ENCODE data around the gene GPC6.
"Not testable (repeated sequence)": the region's sequence is repeated elsewhere in the genome, so short reads cannot be mapped to it uniquely, and the experiment has no call there.

Gene GPC6

GRCh38 chr13:94291631-94292322 lies 1065.2 kb downstream of the GPC6 start:
- DNase-seq = no peak

GRCh38 chr13:94292323-94292640 lies 1065.7 kb downstream of the GPC6 start:
- no peak for DNase-seq

- no peak for DNase-seq
These were observed 1069.9 kb downstream of the GPC6 start for GRCh38 chr13:94296471-94296870.

- DNase-seq = no peak
These were observed 1071.7 kb downstream of the GPC6 start for GRCh38 chr13:94298346-94298745.

- DNase-seq = no peak
These were observed 1073.8 kb downstream of the GPC6 start for GRCh38 chr13:94300401-94300800.

GRCh38 chr13:94301487-94301886 lies 1074.9 kb downstream of the GPC6 start:
- no peak for DNase-seq

- DNase-seq = not testable (repeated sequence)
These were observed 1076.4 kb downstream of the GPC6 start for GRCh38 chr13:94302847-94303565.

- DNase-seq = no peak
These were observed 1077.1 kb downstream of the GPC6 start for GRCh38 chr13:94303644-94304174.

- DNase-seq = no peak
These were observed 1078.4 kb downstream of the GPC6 start for GRCh38 chr13:94305033-94305432.

- DNase-seq = no peak
These were observed 1078.9 kb downstream of the GPC6 start for GRCh38 chr13:94305463-94305862.

- no peak for DNase-seq
These were observed 1079.3 kb downstream of the GPC6 start for GRCh38 chr13:94305934-94306333.

- no peak for DNase-seq
These were observed 1082.2 kb downstream of the GPC6 start for GRCh38 chr13:94308832-94309231.

GRCh38 chr13:94309576-94309975 lies 1083.0 kb downstream of the GPC6 start:
- DNase-seq = no peak

GRCh38 chr13:94309997-94310855 lies 1083.6 kb downstream of the GPC6 start:
- DNase-seq = no peak

- DNase-seq = no peak
These were observed 1085.3 kb downstream of the GPC6 start for GRCh38 chr13:94311893-94312292.

- DNase-seq = peak; percentile 20
These were observed 1086.1 kb downstream of the GPC6 start for GRCh38 chr13:94312511-94313216.

GRCh38 chr13:94313321-94313910 lies 1086.8 kb downstream of the GPC6 start:
- no peak for DNase-seq

- DNase-seq = no peak
These were observed 1087.3 kb downstream of the GPC6 start for GRCh38 chr13:94313926-94314325.

GRCh38 chr13:94315188-94315587 lies 1088.6 kb downstream of the GPC6 start:
- DNase-seq = no peak

GRCh38 chr13:94317063-94317491 lies 1090.5 kb downstream of the GPC6 start:
- no peak for DNase-seq

- no peak for DNase-seq
These were observed 1091.8 kb downstream of the GPC6 start for GRCh38 chr13:94318418-94318817.

GRCh38 chr13:94319501-94319900 lies 1092.9 kb downstream of the GPC6 start:
- DNase-seq = no peak
